ENCODE data around the gene EN1. TPM values are rescaled to one million over a fixed set of nuclear protein-coding genes. Genes with fewer than 3 reads are reported as not detected.

EN1 gene
- total and polyA plus RNA-seq, 2 of the 13 experiments (the other 11 are each of a cell fraction or from before 2014, with no cell fraction given): not detected

GRCh38 chr2:118855451-118856279, 8.2 kb upstream of the EN1 start (continued):
- TF ChIP-seq EP300 (IDR thresholded peaks at IDR 0.05; ENCODE audit: low read depth in 2 of 2, low read length in 2 of 2) (no peak), EP300 (CRISPR knock-in tag; IDR thresholded peaks at IDR 0.05; ENCODE audit: borderline replicate concordance) (no peak), REL (CRISPR knock-in tag; conservative IDR thresholded peaks at IDR 0.05) (no peak), THRA (CRISPR knock-in tag; IDR thresholded peaks at IDR 0.05; ENCODE audit: borderline replicate concordance) (peak; percentile 54; the same call in 1 of the 2 replicates), SMARCE1 (IDR thresholded peaks at IDR 0.05; ENCODE audit: borderline replicate concordance) (no peak), SOX13 (IDR thresholded peaks at IDR 0.05) (no peak), SOX13 (CRISPR knock-in tag; conservative IDR thresholded peaks at IDR 0.05 in 1 of 2, IDR thresholded peaks at IDR 0.05 in 1 of 2) (no peak), POGZ (CRISPR knock-in tag; IDR thresholded peaks at IDR 0.05) (no peak; the same call in 1 of the 2 replicates), SMAD9 (CRISPR knock-in tag; IDR thresholded peaks at IDR 0.05) (no peak), SMAD3 (CRISPR knock-in tag; IDR thresholded peaks at IDR 0.05) (0 out of 2 replicates have a peak, but pooled peaks have one; percentile 39), ARHGAP35 (CRISPR knock-in tag; IDR thresholded peaks at IDR 0.05; ENCODE audit: borderline replicate concordance) (no peak), NR2F1 (CRISPR knock-in tag; IDR thresholded peaks at IDR 0.05) (peak; percentile 18 to 55; a peak in 2 of 4 replicates), POLR2G (IDR thresholded peaks at IDR 0.05; ENCODE audit: low read depth, low read length) (no peak), ZMAT3 (CRISPR knock-in tag; conservative IDR thresholded peaks at IDR 0.05) (no peak), LRRFIP1 (CRISPR knock-in tag; conservative IDR thresholded peaks at IDR 0.05) (no peak), NR2F6 (IDR thresholded peaks at IDR 0.05) (peak; percentile 81), NR2F6 (CRISPR knock-in tag; IDR thresholded peaks at IDR 0.05) (peak; percentile 69), ZNF780A (CRISPR knock-in tag; IDR thresholded peaks at IDR 0.05) (no peak), ZNF781 (CRISPR knock-in tag; IDR thresholded peaks at IDR 0.05; ENCODE audit: borderline replicate concordance, not compliant biosample characterization) (no peak), ZBTB33 (CRISPR knock-in tag; IDR thresholded peaks at IDR 0.05) (peak; percentile 92), ZNF274 (CRISPR knock-in tag; IDR thresholded peaks at IDR 0.05) (0 out of 2 replicates have a peak, but pooled peaks have one; percentile 28), ATF7-NPFF (CRISPR knock-in tag; IDR thresholded peaks at IDR 0.05; ENCODE audit: low read depth) (0 out of 2 replicates have a peak, but pooled peaks have one; percentile 46), TP53 (CRISPR knock-in tag; conservative IDR thresholded peaks at IDR 0.05) (no peak), EED (CRISPR knock-in tag; IDR thresholded peaks at IDR 0.05) (peak; percentile 74; the same call in 1 of the 2 replicates)
